Measurements from ENCODE around the gene BZW2.

BZW2 gene

DNA sequence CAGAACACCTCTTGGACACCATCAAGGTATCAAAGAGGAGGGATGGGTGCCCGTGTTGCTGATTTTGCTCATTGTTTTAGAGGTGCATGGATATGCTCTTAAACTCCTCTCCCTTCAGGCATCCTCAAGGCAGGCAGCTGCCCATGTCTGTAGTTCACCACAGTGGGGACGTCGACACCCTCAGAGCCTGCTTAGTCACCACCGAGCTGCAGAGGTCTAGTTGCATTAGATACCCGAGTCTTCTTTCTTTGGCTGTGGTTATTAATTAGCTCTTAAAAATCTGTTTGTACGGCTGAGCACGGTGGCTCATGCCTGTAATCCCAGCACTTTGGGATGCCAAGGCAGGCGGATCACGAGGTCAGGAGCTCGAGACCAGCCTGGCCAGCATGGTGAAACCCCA lies 82.8 kb downstream of the BZW2 start:
- no peak for DNase-seq (ENCODE audit: extremely low spot score)
- POLR2A ChIA-PET: no interaction called here
- TF ChIP-seq, protein P1, sequence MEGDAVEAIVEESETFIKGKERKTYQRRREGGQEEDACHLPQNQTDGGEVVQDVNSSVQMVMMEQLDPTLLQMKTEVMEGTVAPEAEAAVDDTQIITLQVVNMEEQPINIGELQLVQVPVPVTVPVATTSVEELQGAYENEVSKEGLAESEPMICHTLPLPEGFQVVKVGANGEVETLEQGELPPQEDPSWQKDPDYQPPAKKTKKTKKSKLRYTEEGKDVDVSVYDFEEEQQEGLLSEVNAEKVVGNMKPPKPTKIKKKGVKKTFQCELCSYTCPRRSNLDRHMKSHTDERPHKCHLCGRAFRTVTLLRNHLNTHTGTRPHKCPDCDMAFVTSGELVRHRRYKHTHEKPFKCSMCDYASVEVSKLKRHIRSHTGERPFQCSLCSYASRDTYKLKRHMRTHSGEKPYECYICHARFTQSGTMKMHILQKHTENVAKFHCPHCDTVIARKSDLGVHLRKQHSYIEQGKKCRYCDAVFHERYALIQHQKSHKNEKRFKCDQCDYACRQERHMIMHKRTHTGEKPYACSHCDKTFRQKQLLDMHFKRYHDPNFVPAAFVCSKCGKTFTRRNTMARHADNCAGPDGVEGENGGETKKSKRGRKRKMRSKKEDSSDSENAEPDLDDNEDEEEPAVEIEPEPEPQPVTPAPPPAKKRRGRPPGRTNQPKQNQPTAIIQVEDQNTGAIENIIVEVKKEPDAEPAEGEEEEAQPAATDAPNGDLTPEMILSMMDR (IDR thresholded peaks at IDR 0.05; ENCODE audit: control extremely low read depth, extremely low read depth, low read depth, missing control alignments): no peak
- CTCF ChIA-PET: interaction anchor here (1.2 to 1.9 kb wide), 4 partner anchors 10 to 171 kb away, joined by 3 to 6 read pairs (median 4); no protein-coding TSS in a partner anchor

DNA sequence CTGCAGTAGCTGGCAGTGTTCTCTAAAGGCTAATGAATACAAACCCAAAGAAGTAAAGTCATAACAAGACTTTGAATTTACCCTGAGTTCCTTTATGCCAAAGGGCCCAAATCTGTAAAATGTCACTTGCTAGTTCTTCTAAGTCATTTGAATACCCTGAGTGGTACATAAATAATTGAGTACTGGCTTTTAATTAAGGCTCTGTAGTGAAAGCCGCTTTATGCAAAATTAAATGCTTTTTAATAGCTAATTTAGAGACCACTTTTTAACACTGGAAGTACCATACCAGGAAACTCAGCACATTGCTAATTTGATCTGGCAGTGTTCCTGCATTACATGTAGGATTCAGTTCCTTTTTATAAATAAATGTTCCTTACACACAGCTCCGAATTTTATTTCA lies 83.6 kb downstream of the BZW2 start:
- ChIA-PET CTCF (interaction anchor here (1.2 to 1.9 kb wide), 3 partner anchors 9 to 171 kb away, joined by 4 to 6 read pairs (median 4); no protein-coding TSS in a partner anchor), POLR2A (no interaction called here)
- TF ChIP-seq, protein P1 (IDR thresholded peaks at IDR 0.05; ENCODE audit: control extremely low read depth, extremely low read depth, low read depth, missing control alignments): no peak
- DNase-seq (ENCODE audit: extremely low spot score): no peak

DNA sequence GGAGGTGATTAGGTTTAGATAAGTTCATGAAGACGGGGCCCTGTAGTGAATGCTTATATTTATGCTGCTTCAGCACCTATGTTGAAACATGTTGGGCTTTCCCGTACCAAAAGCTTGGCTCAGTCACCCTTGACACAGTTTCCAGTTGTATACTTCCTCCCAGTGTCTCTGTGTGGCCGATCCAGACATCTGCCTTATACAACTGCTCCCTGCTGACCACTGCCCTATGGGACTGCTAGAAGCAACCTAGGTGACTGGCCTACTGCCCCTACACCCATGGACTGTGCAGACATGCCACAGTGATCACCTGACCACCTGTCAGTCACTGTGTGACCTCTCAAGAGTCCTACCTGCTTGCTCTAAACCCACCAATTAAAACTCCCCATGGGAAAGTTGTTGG lies 85.0 kb downstream of the BZW2 start:
- POLR2A ChIA-PET: no interaction called here
- no peak for DNase-seq (ENCODE audit: extremely low spot score)
- CTCF ChIA-PET: no interaction called here
- TF ChIP-seq, protein P1 (IDR thresholded peaks at IDR 0.05; ENCODE audit: control extremely low read depth, extremely low read depth, low read depth, missing control alignments): no peak

DNA sequence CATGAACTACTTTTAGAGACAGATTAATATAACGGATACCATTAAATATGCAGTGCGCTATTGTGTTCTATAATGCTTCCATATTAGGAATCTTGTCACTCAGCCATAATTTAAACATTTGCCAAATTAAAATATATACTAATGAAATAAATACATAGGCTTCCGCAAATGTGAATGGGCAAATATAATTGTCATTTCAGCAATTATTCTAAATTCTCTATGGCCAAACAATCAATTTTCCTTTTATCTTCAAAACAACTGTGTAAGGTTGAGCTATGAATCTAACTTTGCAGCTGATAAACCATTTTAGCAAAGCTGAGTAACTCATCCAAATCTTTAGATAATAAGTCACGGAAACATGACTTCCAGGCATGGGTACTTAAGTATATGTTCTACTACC lies 86.8 kb downstream of the BZW2 start:
- TF ChIP-seq, protein P1 (IDR thresholded peaks at IDR 0.05; ENCODE audit: control extremely low read depth, extremely low read depth, low read depth, missing control alignments): no peak
- ChIA-PET CTCF (no interaction called here), POLR2A (no interaction called here)
- no peak for DNase-seq (ENCODE audit: extremely low spot score)

DNA sequence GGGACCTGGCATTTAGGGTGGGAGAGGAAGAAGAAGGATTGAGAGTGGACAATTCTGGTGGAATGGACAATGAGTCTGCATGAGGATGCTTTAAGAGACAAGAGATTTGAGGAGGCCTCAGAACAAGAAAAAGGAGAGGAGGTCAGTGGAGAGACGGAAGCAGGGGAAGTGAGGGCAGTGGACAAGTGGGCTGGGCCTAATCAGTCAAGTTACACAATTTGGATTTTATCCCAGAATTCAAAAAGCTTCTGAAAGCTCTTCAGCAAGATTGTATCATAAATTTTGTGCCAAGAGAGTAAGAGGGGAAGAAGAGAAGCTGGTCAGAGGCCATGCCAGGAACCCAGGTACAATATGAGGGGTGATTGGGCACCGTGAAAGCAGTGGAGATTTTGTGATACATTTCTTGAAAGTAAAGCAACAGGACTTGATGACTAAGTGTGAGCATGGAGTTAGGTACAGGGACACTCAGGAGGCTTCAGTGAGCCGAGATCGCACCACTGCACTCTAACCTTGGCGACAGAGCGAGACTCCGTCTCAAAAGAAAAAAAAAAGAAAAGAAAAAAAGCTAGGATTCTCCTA lies 88.3 kb downstream of the BZW2 start:
- no peak for DNase-seq (ENCODE audit: extremely low spot score)
- ChIA-PET CTCF (no interaction called here), POLR2A (no interaction called here)
- TF ChIP-seq, protein P1 (IDR thresholded peaks at IDR 0.05; ENCODE audit: control extremely low read depth, extremely low read depth, low read depth, missing control alignments): no peak

DNA sequence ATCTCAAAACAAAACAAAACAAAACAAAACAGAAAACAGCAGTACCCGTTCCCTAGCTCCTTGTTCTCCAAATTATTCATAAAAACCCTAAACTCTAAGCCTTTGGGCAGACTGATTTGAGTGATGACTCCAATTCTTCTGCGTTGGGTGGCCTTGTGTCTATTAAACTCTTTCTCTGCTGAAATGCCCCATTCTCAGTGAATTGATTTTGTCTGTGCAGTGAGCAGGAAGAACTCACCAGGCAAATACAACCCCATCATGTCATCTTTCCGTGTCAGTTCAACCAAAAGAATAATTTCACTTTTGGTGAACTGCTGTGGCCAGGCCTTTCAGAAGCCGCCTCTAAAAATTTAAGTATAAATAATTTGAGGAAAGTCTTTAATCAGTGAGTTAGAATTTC lies 89.0 kb downstream of the BZW2 start:
- no peak for DNase-seq (ENCODE audit: extremely low spot score)
- CTCF ChIA-PET: interaction anchor here (1.1 kb wide), 1 partner anchor 118 kb away, joined by 3 read pairs; no protein-coding TSS in a partner anchor
- TF ChIP-seq, protein P1 (IDR thresholded peaks at IDR 0.05; ENCODE audit: control extremely low read depth, extremely low read depth, low read depth, missing control alignments): no peak

More for the DNA sequence above, 89.0 kb downstream of the BZW2 start:
- POLR2A ChIA-PET: no interaction called here
